Right lobe of liver (tissue), 6 donors: ENCODE measurements around the gene NRTN. TPM values are rescaled to one million over a fixed set of nuclear protein-coding genes. Genes with fewer than 3 reads are reported as not detected.
A peak's percentile ranks its signal among the peaks of the same experiment; 100 is the strongest.

ENCODE experiments used
- ATAC-seq, 4 donors: fragments of 200-7000 bp; cut with Tn5 transposase; one replicate each; pipeline ENCODE4 v1.9.1; 2020; ENCODE audit warnings: mild to moderate bottlenecking in 4 of 4, moderate library complexity in 4 of 4
- DNase-seq, 3 donors: peaks; one replicate each; pipeline ENCODE4 v3.0.0-alpha.2; 2020
- H3K27ac ChIP-seq, 3 donors: fragments of 200-600 bp; one replicate each; pipeline ENCODE4 v1.8.0; 2022
- H3K27me3 ChIP-seq, 2 donors: fragments of 200-600 bp; one replicate each; pipeline ENCODE4 v1.8.0; 2022
- H3K36me3 ChIP-seq, 4 donors: fragments of 200-600 bp; sonication (generic) in 1 of 4; one replicate each; pipeline versions ENCODE4 v1.5.1 to v1.8.0; 2017 to 2022; ENCODE audit warnings: control low read depth in 1 of 4
- H3K4me1 ChIP-seq, 4 donors: fragments of 200-600 bp; sonication (generic) in 1 of 4; one replicate each; pipeline versions ENCODE4 v1.5.1 to v1.8.0; 2017 to 2022; ENCODE audit warnings: control low read depth in 1 of 4
- H3K4me3 ChIP-seq, 3 donors: fragments of 200-600 bp; one replicate each; pipeline ENCODE4 v1.8.0; 2022
- H3K9me3 ChIP-seq, 4 donors: fragments of 200-600 bp; sonication (generic) in 1 of 4; one replicate each; pipeline versions ENCODE4 v1.5.1 to v1.8.0; 2017 to 2022; ENCODE audit warnings: control low read depth in 1 of 4
- CTCF ChIP-seq, 4 donors: fragments of 200-600 bp in 3 of 4; fragments of 450-650 bp in 1 of 4; IDR thresholded peaks; one replicate each; pipeline versions ENCODE4 v1.5.1 to v1.8.0; 2016 to 2022; ENCODE audit warnings: antibody characterized with exemption in 4 of 4, mild to moderate bottlenecking in 2 of 4
- POLR2A ChIP-seq: fragments of 450-650 bp; IDR thresholded peaks from one replicate; pipeline ENCODE4 v1.6.1; 2017; ENCODE audit warnings: antibody characterized with exemption, mild to moderate bottlenecking
- WGBS: methylation state at CpG from one replicate; pipeline ENCODE4 v1.1.6; 2018; ENCODE audit warnings: low coverage, low lambda C conversion rate; ENCODE audit not compliant: insufficient coverage; ENCODE audit errors: missing lambda C conversion rate; 5-methylcytosine and 5-hydroxymethylcytosine counted together
- intact Hi-C, 2 donors: fragments of 100-400 bp; cut with DNase I; formaldehyde crosslinking; loops; one replicate each; pipeline versions ENCODE4 v1.11.2 to v1.14.1; 2022
- total RNA-seq, 6 experiments: library from RNA; depleted of rRNA in 2 of 6; stranded (reverse); fragments of >200 nt in 2 of 6; fragmentation: NEBNext Ultra II Directional in 3 of 6; extraction: Animal tissue kit (Norgen Biotek cat#: 25700) in 3 of 6; gene quantifications; one replicate each; pipeline versions ENCODE4 v1.1.0 to v1.2.4, GENCODE V29; 2016 to 2023
- donor health status: DM: no; HTN: yes; CAD: no.
- donor health status: DM: no; HTN: no; CAD: no.
- donor health status: DM: no; HTN: no; CAD: no.
- donor health status: DM: no; HTN: yes; CAD: no.
- donor health status: DM: no; HTN: yes; CAD: no.

Gene NRTN
- total RNA-seq, 6 experiments from 2014 or later, result 4.7 to 11.6 (median 9.8) TPM

GRCh38 chr19:5864013-5864720 lies 59.3 kb downstream of the NRTN start:
- DNase-seq, result no peak
- no peak for ATAC-seq
- Histone ChIP-seq H3K4me1 (no peaks in the 10 kb centered on the region), H3K27ac (no peak overlapping the region), H3K4me3 (no peak overlapping the region), H3K36me3 (no peaks in the 10 kb centered on the region), H3K9me3 (no peaks in the 10 kb centered on the region), H3K27me3 (no peaks in the 10 kb centered on the region)
- intact Hi-C loops, result no loop called here
- TF ChIP-seq CTCF (IDR thresholded peaks at IDR 0.05) (no peak), POLR2A (no peak)
- 64% methylated on average over 4 of the region's 9 CpGs for WGBS

GRCh38 chr19:5864725-5865486 lies 60.0 kb downstream of the NRTN start:
- TF ChIP-seq CTCF (IDR thresholded peaks at IDR 0.05) (peak in 1 of 4 donors; percentile 22), POLR2A (no peak)
- no peak for ATAC-seq
- no peaks in the 10 kb centered on the region for H3K27me3 ChIP-seq
- no peak overlapping the region for H3K27ac ChIP-seq
- no peaks in the 10 kb centered on the region for H3K36me3 ChIP-seq
- peaks cover 0 to 5% (median 0%) of the 10 kb centered on the region in 4 donors for H3K4me1 ChIP-seq
- no peak overlapping the region for H3K4me3 ChIP-seq
- no peak for DNase-seq
- intact Hi-C loops, result no loop called here
- no peaks in the 10 kb centered on the region for H3K9me3 ChIP-seq
- 62% methylated on average over 2 of the region's 14 CpGs for WGBS

GRCh38 chr19:5865772-5866171 lies 60.9 kb downstream of the NRTN start:
- H3K27ac ChIP-seq, result no peak overlapping the region
- no CpG with 5 or more reads among the region's 11 CpGs for WGBS
- no peaks in the 10 kb centered on the region for H3K9me3 ChIP-seq
- peaks cover 0 to 14% (median 3%) of the 10 kb centered on the region in 4 donors for H3K4me1 ChIP-seq
- H3K27me3 ChIP-seq, result no peaks in the 10 kb centered on the region
- H3K36me3 ChIP-seq, result no peaks in the 10 kb centered on the region
- DNase-seq (no peak), ATAC-seq (no peak)
- intact Hi-C loops, result no loop called here
- TF ChIP-seq CTCF (IDR thresholded peaks at IDR 0.05) (no peak), POLR2A (no peak)
- no peak overlapping the region for H3K4me3 ChIP-seq

GRCh38 chr19:5867201-5868136 lies 62.6 kb downstream of the NRTN start:
- H3K36me3 ChIP-seq, result no peaks in the 10 kb centered on the region
- no peaks in the 10 kb centered on the region for H3K27me3 ChIP-seq
- intact Hi-C loops, result no loop called here
- ATAC-seq, result no peak
- TF ChIP-seq CTCF (IDR thresholded peaks at IDR 0.05), result no peak
- TF ChIP-seq POLR2A, result no peak
- H3K4me1 ChIP-seq, result peaks cover 0 to 21% (median 7%) of the 10 kb centered on the region in 4 donors
- H3K4me3 ChIP-seq, result no peak overlapping the region
- WGBS, result 84% methylated on average over 11 of the region's 31 CpGs
- no peaks in the 10 kb centered on the region for H3K9me3 ChIP-seq
- H3K27ac ChIP-seq, result no peak overlapping the region
- no peak for DNase-seq
